ENCODE measurements around the gene HOMEZ. TPM values are rescaled to one million over a fixed set of nuclear protein-coding genes. Genes with fewer than 3 reads are reported as not detected.

HOMEZ gene
- total RNA-seq, 3 donors from 2014 or later, result 15.3 to 18.3 (median 17.3) TPM

DNA sequence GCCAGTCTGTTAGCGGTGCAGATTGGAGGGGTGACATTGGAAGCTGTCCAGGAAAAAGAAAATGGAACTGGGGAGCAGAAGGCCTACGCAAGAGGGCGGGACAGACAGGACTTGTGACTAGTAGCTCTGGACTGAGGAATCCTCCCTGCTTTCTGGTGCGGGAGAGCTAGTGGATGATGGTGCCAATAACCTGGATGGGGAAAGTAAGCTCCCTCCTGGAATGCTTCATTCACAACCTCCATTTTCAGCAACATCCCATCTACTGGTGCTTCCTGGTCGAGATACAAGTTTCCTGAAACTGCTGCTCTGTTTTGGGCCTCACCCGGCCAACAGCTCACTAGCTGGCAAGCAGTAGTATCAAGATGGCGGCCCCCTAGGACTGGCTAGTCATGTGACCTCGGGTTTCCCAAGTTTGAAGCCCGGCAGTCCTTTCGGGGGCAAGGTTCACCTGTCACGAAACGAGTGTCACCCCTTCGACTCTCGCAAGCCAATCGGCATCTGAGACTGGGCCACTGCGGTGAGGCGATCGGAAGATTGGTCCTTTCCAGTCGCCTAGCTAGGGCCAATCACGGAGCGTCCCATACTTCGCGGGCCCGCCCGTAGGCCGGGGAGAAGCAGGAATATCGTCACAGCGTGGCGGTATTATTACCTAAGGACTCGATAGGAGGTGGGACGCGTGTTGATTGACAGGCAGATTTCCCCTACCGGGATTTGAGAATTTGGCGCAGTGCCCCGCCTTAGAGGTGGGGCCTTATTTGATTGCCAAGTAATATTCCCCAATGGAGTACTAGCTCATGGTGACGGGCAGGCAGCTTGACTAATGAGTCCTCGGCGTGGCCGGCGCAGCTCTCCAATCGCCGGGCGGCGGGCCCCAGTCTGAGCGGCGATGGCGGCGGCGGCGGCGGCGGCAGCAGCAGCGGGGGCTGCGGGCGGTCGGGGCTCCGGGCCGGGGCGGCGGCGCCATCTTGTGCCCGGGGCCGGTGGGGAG is 34.9 kb upstream of the HOMEZ start, which contains the start of gene PABPN1:
PABPN1 (plus strand) TSS at position 874 of the 988 bp plus-strand sequence; CDS start at position 887, 13 bp downstream.
- peaks cover 10% of the 10 kb centered on the region for H3K4me1 ChIP-seq (ENCODE audit: low read depth)
- DNase-seq (peak; percentile 98 to 99 (median 99)), ATAC-seq (peak; percentile 93)
- TF ChIP-seq, protein P1, sequence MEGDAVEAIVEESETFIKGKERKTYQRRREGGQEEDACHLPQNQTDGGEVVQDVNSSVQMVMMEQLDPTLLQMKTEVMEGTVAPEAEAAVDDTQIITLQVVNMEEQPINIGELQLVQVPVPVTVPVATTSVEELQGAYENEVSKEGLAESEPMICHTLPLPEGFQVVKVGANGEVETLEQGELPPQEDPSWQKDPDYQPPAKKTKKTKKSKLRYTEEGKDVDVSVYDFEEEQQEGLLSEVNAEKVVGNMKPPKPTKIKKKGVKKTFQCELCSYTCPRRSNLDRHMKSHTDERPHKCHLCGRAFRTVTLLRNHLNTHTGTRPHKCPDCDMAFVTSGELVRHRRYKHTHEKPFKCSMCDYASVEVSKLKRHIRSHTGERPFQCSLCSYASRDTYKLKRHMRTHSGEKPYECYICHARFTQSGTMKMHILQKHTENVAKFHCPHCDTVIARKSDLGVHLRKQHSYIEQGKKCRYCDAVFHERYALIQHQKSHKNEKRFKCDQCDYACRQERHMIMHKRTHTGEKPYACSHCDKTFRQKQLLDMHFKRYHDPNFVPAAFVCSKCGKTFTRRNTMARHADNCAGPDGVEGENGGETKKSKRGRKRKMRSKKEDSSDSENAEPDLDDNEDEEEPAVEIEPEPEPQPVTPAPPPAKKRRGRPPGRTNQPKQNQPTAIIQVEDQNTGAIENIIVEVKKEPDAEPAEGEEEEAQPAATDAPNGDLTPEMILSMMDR (IDR thresholded peaks at IDR 0.05), result no peak
- intact Hi-C loops (cut with DNase I, micrococcal nuclease), result loop anchor here in 1 of 2 donors (10.0 kb wide), 1 partner anchor 144 kb away; the partner anchor contains the start of gene NGDN
- H3K36me3 ChIP-seq (ENCODE audit: low read depth), result no peaks in the 10 kb centered on the region
- H3K9me3 ChIP-seq, result no peaks in the 10 kb centered on the region
- peak within 1 kb of the TSS; percentile 91 for H3K4me3 ChIP-seq

DNA sequence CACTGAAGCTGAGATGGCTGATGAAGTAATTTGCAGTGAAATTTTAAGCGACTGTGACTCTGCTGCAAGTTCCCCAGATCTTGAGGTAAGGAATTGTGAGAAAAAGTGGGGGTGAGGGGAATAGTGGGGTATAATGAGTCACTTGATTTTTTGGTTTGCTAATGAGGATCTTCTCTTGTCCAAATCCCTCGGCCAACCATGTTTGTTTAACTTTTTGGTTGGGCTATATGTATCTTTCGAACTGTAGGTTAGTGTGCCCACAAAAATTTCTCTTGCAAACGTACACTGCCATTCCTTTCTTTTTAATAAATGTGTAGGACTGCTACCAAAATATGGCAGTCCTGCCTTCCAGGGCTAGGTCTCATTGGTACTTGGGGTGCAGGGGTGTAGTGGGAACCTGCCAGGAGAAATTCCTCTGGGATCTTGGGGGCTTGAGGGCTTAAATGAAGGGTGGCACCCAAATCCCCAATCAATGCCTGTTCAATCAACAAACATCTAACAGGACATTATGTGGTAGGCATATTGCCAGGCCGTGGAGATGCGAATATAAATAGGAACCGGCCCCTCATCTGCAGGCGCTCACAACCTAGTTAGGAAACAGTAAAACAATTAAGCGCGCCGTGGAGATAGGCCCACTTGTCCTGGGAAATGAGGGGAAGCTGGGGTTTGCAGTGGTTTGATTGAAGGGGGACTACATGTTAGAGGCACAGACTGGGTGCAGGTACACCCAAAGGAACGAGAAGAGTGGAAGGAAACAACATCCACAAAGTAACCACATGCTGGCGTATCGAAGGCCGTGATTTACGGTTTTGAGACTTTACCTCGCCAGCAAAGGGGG is 34.0 kb upstream of the HOMEZ start:
- H3K36me3 ChIP-seq (ENCODE audit: low read depth), result no peaks in the 10 kb centered on the region
- no peaks in the 10 kb centered on the region for H3K9me3 ChIP-seq
- TF ChIP-seq, protein P1 (IDR thresholded peaks at IDR 0.05), result no peak
- no peak overlapping the region for H3K4me3 ChIP-seq
- ATAC-seq, result no peak
- H3K4me1 ChIP-seq (ENCODE audit: low read depth), result peaks cover 10% of the 10 kb centered on the region
- no peak for DNase-seq
- intact Hi-C loops (cut with DNase I, micrococcal nuclease), result loop anchor here in 1 of 2 donors (10.0 kb wide), 1 partner anchor 145 kb away; the partner anchor contains the start of gene NGDN

DNA sequence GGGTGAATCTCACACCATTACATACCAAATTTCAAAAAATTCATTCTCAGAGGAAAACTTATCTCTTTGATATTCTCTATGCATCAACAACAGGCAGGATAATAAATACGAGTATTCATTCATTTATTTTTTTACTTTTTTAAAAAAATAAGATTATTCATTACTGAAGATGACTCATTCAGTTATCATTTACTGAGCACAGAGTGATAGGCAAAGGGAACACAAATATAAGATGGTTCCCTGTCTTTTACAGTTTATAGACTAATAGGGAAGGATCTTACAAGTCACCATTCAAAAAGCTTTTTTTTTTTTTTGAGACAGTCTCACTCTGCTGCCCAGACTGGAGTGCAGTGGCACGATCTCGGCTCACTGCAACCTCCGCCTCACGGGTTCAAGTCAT is 30.4 kb upstream of the HOMEZ start:
- TF ChIP-seq, protein P1 (IDR thresholded peaks at IDR 0.05), result no peak
- no peak for ATAC-seq
- Histone ChIP-seq H3K36me3 (ENCODE audit: low read depth) (no peaks in the 10 kb centered on the region), H3K9me3 (no peaks in the 10 kb centered on the region), H3K4me3 (no peak overlapping the region), H3K4me1 (ENCODE audit: low read depth) (no peaks in the 10 kb centered on the region)
- intact Hi-C loops (cut with DNase I, micrococcal nuclease), result no loop called here
- DNase-seq, result no peak

DNA sequence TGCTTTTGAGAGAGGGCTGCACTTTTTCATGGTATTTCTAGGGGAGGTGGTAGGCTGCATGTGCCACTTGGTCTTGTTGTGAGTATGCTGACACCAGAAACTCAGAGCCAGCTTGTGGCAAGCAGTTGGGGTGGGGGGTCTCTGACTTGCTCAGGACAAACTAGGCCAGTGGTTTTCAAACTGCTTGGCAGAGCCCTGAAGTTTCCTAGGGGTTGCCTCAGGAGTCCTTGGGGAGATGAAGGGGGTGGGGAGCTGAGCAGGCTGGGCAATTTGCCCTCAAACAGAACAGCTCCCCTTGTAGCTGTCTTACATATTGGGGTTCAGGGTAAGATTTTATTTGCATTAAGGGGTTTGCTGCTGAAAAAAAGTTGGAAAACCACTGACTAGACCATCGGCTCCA is 24.6 kb upstream of the HOMEZ start:
- Histone ChIP-seq H3K4me1 (ENCODE audit: low read depth) (peaks cover 24% of the 10 kb centered on the region), H3K4me3 (no peak overlapping the region), H3K9me3 (no peaks in the 10 kb centered on the region), H3K36me3 (ENCODE audit: low read depth) (no peaks in the 10 kb centered on the region)
- DNase-seq (no peak), ATAC-seq (no peak)
- intact Hi-C loops (cut with DNase I, micrococcal nuclease), result no loop called here
- TF ChIP-seq, protein P1 (IDR thresholded peaks at IDR 0.05), result no peak

DNA sequence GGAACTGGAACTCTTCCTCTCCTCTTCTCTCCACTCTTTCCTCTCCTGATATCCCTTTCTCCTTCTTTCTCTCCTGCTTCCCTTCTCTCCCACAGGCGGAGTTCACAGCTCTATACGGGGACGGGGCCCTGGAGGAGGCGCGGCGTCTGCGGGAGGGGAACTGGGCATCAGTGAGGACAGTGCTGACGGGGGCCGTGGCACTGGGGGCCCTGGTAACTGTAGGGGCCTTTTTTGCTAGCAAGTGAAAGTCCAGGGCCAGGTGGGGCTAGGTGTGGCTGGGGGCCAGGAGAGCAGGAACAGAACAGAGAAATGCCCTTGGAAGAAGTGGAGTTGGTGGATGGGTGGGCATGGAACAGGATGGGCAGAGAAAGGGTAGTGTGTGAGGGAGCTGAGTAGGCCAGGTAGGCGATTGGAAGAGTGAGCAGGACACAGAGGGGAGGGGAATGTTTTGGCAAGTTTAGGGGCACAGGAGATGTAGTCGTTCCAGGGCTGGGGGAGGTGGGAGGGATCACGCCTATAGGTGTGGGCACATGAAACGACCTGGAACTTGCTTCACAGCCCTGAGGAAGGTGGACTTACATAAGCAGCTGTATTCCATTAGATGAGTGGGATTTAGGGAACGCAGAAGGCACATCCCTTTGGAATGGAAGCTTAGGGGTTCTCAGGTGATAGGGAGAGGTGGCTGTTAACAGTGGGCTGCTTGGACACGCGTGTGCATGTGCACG is 23.0 kb upstream of the HOMEZ start:
- no peak for DNase-seq
- H3K4me3 ChIP-seq, result no peak overlapping the region
- peaks cover 32% of the 10 kb centered on the region for H3K4me1 ChIP-seq (ENCODE audit: low read depth)
- TF ChIP-seq, protein P1 (IDR thresholded peaks at IDR 0.05), result no peak
- intact Hi-C loops (cut with DNase I, micrococcal nuclease), result no loop called here
- no peak for ATAC-seq
- no peaks in the 10 kb centered on the region for H3K9me3 ChIP-seq
- H3K36me3 ChIP-seq (ENCODE audit: low read depth), result no peaks in the 10 kb centered on the region
